ENCODE results near the gene NBPF19.
"Not testable (repeated sequence)": the region's sequence is repeated elsewhere in the genome, so short reads cannot be mapped to it uniquely, and the experiment has no call there.

The NBPF19 gene

GRCh38 chr1:149474745-149475144 lies at the start of gene NBPF19:
TSS of gene NBPF19 (plus strand) at chr1:149475045. CDS start at chr1:149475933, 888 bp downstream.
- DNase-seq (ENCODE audit: low spot score), result not testable (repeated sequence)

GRCh38 chr1:149428317-149428716 lies 46.5 kb upstream of the NBPF19 start:
- not testable (repeated sequence) for DNase-seq (ENCODE audit: low spot score)

- DNase-seq (ENCODE audit: low spot score), result not testable (repeated sequence)
Measured at GRCh38 chr1:149445451-149445850, 29.4 kb upstream of the NBPF19 start.

- not testable (repeated sequence) for DNase-seq (ENCODE audit: low spot score)
Measured at GRCh38 chr1:149452196-149452595, 22.6 kb upstream of the NBPF19 start.

- not testable (repeated sequence) for DNase-seq (ENCODE audit: low spot score)
Measured at GRCh38 chr1:149452652-149453051, 22.2 kb upstream of the NBPF19 start.

- not testable (repeated sequence) for DNase-seq (ENCODE audit: low spot score)
Measured at GRCh38 chr1:149558350-149558825, 83.5 kb downstream of the NBPF19 start.

GRCh38 chr1:149561806-149562205 lies 87.0 kb downstream of the NBPF19 start:
- DNase-seq (ENCODE audit: low spot score), result not testable (repeated sequence)

GRCh38 chr1:149565485-149565884 lies 90.6 kb downstream of the NBPF19 start:
- DNase-seq (ENCODE audit: low spot score), result not testable (repeated sequence)

- not testable (repeated sequence) for DNase-seq (ENCODE audit: low spot score)
Measured at GRCh38 chr1:149572763-149573162, 97.9 kb downstream of the NBPF19 start.

- DNase-seq (ENCODE audit: low spot score), result not testable (repeated sequence)
Measured at GRCh38 chr1:149585592-149585991, 110.7 kb downstream of the NBPF19 start.
